Mammary epithelial cell (primary cell): Measurements from ENCODE around the gene EIF2S2.

Source experiments
- EZH2 ChIP-seq: IDR thresholded peaks from 2 replicates; pipeline ENCODE4 v1.6.1; 2012; ENCODE audit warnings: low read length, inconsistent platforms, borderline replicate concordance
- TF ChIP-seq, protein P1 (sequence below), 2 donors: IDR thresholded peaks in 1 of 2; conservative IDR thresholded peaks in 1 of 2; 2 replicates each; pipeline ENCODE4 v1.5.1; 2011 to 2012; ENCODE audit warnings: inconsistent platforms in 2 of 2, low read length in 2 of 2, mild to moderate bottlenecking in 2 of 2, control low read depth in 1 of 2, low read depth in 1 of 2; ENCODE audit not compliant: insufficient read depth in 1 of 2; ENCODE audit errors: extremely low read depth in 1 of 2

DNA sequence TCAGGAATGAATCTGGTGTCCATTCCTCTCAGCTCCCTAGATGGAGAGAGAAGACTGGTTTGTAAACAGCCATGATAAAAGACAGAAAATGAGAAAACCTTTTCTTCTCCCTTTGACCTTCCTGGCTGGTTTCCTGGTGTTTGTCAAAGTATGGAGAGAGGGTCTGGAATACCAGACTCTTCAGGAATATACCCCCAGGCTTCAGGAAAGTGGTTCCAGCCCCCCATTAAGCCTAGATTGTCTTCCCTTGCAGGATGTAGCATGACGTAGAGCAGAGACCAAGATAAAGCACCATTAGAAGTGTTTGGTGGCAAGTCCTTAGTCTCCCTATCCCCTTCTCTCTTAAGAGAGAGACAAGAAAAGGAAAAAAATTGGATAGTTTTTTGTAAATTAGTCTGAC is 51.1 kb downstream of the EIF2S2 start:
- TF ChIP-seq, protein P1, sequence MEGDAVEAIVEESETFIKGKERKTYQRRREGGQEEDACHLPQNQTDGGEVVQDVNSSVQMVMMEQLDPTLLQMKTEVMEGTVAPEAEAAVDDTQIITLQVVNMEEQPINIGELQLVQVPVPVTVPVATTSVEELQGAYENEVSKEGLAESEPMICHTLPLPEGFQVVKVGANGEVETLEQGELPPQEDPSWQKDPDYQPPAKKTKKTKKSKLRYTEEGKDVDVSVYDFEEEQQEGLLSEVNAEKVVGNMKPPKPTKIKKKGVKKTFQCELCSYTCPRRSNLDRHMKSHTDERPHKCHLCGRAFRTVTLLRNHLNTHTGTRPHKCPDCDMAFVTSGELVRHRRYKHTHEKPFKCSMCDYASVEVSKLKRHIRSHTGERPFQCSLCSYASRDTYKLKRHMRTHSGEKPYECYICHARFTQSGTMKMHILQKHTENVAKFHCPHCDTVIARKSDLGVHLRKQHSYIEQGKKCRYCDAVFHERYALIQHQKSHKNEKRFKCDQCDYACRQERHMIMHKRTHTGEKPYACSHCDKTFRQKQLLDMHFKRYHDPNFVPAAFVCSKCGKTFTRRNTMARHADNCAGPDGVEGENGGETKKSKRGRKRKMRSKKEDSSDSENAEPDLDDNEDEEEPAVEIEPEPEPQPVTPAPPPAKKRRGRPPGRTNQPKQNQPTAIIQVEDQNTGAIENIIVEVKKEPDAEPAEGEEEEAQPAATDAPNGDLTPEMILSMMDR (conservative IDR thresholded peaks at IDR 0.05 in 1 of 2, IDR thresholded peaks at IDR 0.05 in 1 of 2; ENCODE audit: extremely low read depth in 1 of 2, insufficient read depth in 1 of 2, low read depth in 1 of 2, low read length in 2 of 2): no peak
- TF ChIP-seq EZH2: no peak
